Right lung (tissue), 5 donors: ENCODE data around the gene TP53AIP1. TPM values are rescaled to one million over a fixed set of nuclear protein-coding genes. Genes with fewer than 3 reads are reported as not detected.

Source experiments
- DNase-seq, 2 donors: peaks; one replicate each; pipeline ENCODE4 v3.0.0-alpha.2; 2013
- polyA plus RNA-seq, 5 donors: library from polyadenylated mRNA; unstranded; fragments of 120-200 nt; gene quantifications; one replicate each; pipeline versions ENCODE4 v1.2.1 to v1.2.3, GENCODE V29; 2013; ENCODE audit warnings: inconsistent platforms in 1 of 5, low replicate concordance in 1 of 5; ENCODE audit not compliant: insufficient read length in 5 of 5, insufficient read depth in 1 of 5

Gene TP53AIP1
- polyA plus RNA-seq, 5 donors: 0.48 to 1.1 (median 0.60) TPM

GRCh38 chr11:128890543-128891368, 51.9 kb downstream of the TP53AIP1 start, which contains the start of gene KCNJ5:
Gene KCNJ5 (plus strand): TSS chr11:128891356. CDS start chr11:128911274, 19,918 bp downstream.
- DNase-seq: peak in 1 of 2 donors; percentile 64

GRCh38 chr11:128890216-128890542, 52.5 kb downstream of the TP53AIP1 start:
- DNase-seq: no peak

GRCh38 chr11:128889657-128890213, 52.9 kb downstream of the TP53AIP1 start:
- DNase-seq: no peak

- DNase-seq: no peak
Observed at GRCh38 chr11:128888034-128888985, 54.4 kb downstream of the TP53AIP1 start.

GRCh38 chr11:128886406-128887124, 56.1 kb downstream of the TP53AIP1 start:
- no peak for DNase-seq

Other genes starting within 250 kb of the TP53AIP1 start
- 10 to 100 TPM; 38.1 to 47.6 (median 39.3) TPM for gene FLI1, start 248.8 kb downstream of the TP53AIP1 start, polyA plus RNA-seq
- gene KCNJ1, start 75.6 kb downstream of the TP53AIP1 start, polyA plus RNA-seq: under 1 TPM in 4 of 5 donors, not detected in 1; 0.09 to 0.57 (median 0.11) TPM
- 10 to 100 TPM in 2 of 5 donors, 1 to 10 TPM in 3; 5.7 to 12.2 (median 10.0) TPM for gene KCNJ5, start 51.5 kb downstream of the TP53AIP1 start, polyA plus RNA-seq
- gene ARHGAP32, start 249.5 kb upstream of the TP53AIP1 start, polyA plus RNA-seq: 10 to 100 TPM; 11.2 to 17.5 (median 14.5) TPM